Neural cell (in vitro differentiated cells): ENCODE results near the gene ERBB4. TPM values are rescaled to one million over a fixed set of nuclear protein-coding genes. Genes with fewer than 3 reads are reported as not detected.

Experiments used
- H2AFZ ChIP-seq: fragments of 200-600, 300-800 bp; sonication (generic), shearing (Covaris generic); 2 replicates; pipeline ENCODE4 v1.6.0; 2014; ENCODE audit warnings: low read depth, mild to moderate bottlenecking, antibody characterized with exemption, low read length, moderate library complexity
- H3F3A ChIP-seq: fragments of 200-600 bp; shearing (Covaris generic); 2 replicates; pipeline ENCODE4 v1.6.1; 2016; ENCODE audit warnings: mild to moderate bottlenecking, moderate library complexity, mixed read lengths, antibody characterized with exemption, low read length; ENCODE audit not compliant: insufficient read depth, poor library complexity, severe bottlenecking
- H3K27ac ChIP-seq: fragments of 200-600, 300-800 bp; sonication (generic), shearing (Covaris generic); 2 replicates; pipeline ENCODE4 v1.5.1; 2014; ENCODE audit warnings: mild to moderate bottlenecking, low read length, moderate library complexity
- H3K27me3 ChIP-seq: fragments of 300-800, 200-600 bp; sonication (generic), shearing (Covaris generic); 2 replicates; pipeline ENCODE4 v1.6.0; 2014; ENCODE audit warnings: mild to moderate bottlenecking, low read depth, low read length, moderate library complexity; ENCODE audit not compliant: insufficient read depth
- H3K36me3 ChIP-seq: fragments of 300-800, 200-600 bp; sonication (generic), shearing (Covaris generic); 2 replicates; pipeline ENCODE4 v1.5.1; 2014; ENCODE audit warnings: mild to moderate bottlenecking, antibody characterized with exemption, low read length, moderate library complexity; ENCODE audit not compliant: insufficient read depth
- H3K4me2 ChIP-seq: fragments of 300-800, 200-600 bp; sonication (generic), shearing (Covaris generic); 2 replicates; pipeline ENCODE4 v1.6.0; 2014; ENCODE audit warnings: mild to moderate bottlenecking, low read length
- H3K4me3 ChIP-seq: fragments of 300-800, 200-600 bp; sonication (generic), shearing (Covaris generic); 2 replicates; pipeline ENCODE4 v1.5.1; 2014; ENCODE audit warnings: mild to moderate bottlenecking, low read length, moderate library complexity
- H3K79me2 ChIP-seq: fragments of 200-600 bp; shearing (Covaris generic); replicated peaks from 2 replicates; pipeline ENCODE4 v1.6.0; 2014; ENCODE audit warnings: mild to moderate bottlenecking, low read length, moderate library complexity; ENCODE audit not compliant: insufficient read depth
- H3K9ac ChIP-seq: fragments of 300-800, 200-600 bp; sonication (generic), shearing (Covaris generic); 2 replicates; pipeline ENCODE4 v1.6.1; 2016; ENCODE audit warnings: mild to moderate bottlenecking, low read length, mixed read lengths
- H3K9me2 ChIP-seq: fragments of 200-600 bp; shearing (Covaris generic); 2 replicates; pipeline ENCODE4 v1.6.1; 2016; ENCODE audit warnings: mild to moderate bottlenecking, low read length, mixed read lengths; ENCODE audit not compliant: insufficient read depth
- H3K9me3 ChIP-seq: fragments of 200-600, 300-800 bp; sonication (generic), shearing (Covaris generic); 2 replicates; pipeline ENCODE4 v1.6.1; 2016; ENCODE audit warnings: mild to moderate bottlenecking, mixed run types, low read length, moderate library complexity, mixed read lengths
- H4K20me1 ChIP-seq: fragments of 200-600 bp; shearing (Covaris generic); 2 replicates; pipeline ENCODE4 v1.6.1; 2016; ENCODE audit warnings: mild to moderate bottlenecking, mixed run types; ENCODE audit not compliant: insufficient read depth
- EP300 ChIP-seq: fragments of 450-650 bp; conservative IDR thresholded peaks from 2 replicates; pipeline ENCODE4 v1.6.1; 2014; ENCODE audit warnings: antibody characterized with exemption, mild to moderate bottlenecking, moderate library complexity; ENCODE audit not compliant: poor library complexity, severe bottlenecking
- EZH2 ChIP-seq: fragments of 200-600, 300-800 bp; shearing (Covaris generic), sonication (generic); IDR thresholded peaks from 2 replicates; pipeline ENCODE4 v1.6.1; 2014; ENCODE audit warnings: antibody characterized with exemption, low read length, borderline replicate concordance, mild to moderate bottlenecking; ENCODE audit not compliant: insufficient read depth, poor library complexity, severe bottlenecking
- MXI1 ChIP-seq: fragments of 450-650 bp; conservative IDR thresholded peaks from 2 replicates; pipeline ENCODE4 v1.6.1; 2014; ENCODE audit warnings: antibody characterized with exemption, mild to moderate bottlenecking; ENCODE audit not compliant: poor library complexity, severe bottlenecking
- POLR2AphosphoS5 ChIP-seq: IDR thresholded peaks from 2 replicates; pipeline ENCODE4 v1.6.1; 2012
- RAD21 ChIP-seq: fragments of 450-650 bp; conservative IDR thresholded peaks from 2 replicates; pipeline ENCODE4 v1.6.1; 2014; ENCODE audit warnings: antibody characterized with exemption, mild to moderate bottlenecking, moderate library complexity
- SMC3 ChIP-seq: fragments of 450-650 bp; conservative IDR thresholded peaks from 2 replicates; pipeline ENCODE4 v1.6.1; 2014; ENCODE audit warnings: antibody characterized with exemption, mild to moderate bottlenecking, moderate library complexity; ENCODE audit not compliant: poor library complexity
- TAF1 ChIP-seq: IDR thresholded peaks from 2 replicates; pipeline ENCODE4 v1.6.1; 2012; ENCODE audit warnings: low read depth
- polyA plus RNA-seq: library from polyadenylated mRNA; depleted of rRNA; stranded (reverse); fragments of >200 nt; gene quantifications from 2 replicates; pipeline ENCODE4 v1.2.3, GENCODE V29; 2014
- TF ChIP-seq, protein P1 (sequence below): fragments of 450-650 bp; IDR thresholded peaks from 2 replicates; pipeline ENCODE4 v1.5.1; 2014; ENCODE audit warnings: antibody characterized with exemption, mild to moderate bottlenecking, moderate library complexity; ENCODE audit not compliant: poor library complexity, severe bottlenecking
- TF ChIP-seq, protein P2 (sequence below): IDR thresholded peaks from 2 replicates; pipeline ENCODE4 v1.6.1; 2012; ENCODE audit warnings: borderline replicate concordance

The ERBB4 gene
- polyA plus RNA-seq, 1 donor from 2014 or later: 0.69 TPM

DNA sequence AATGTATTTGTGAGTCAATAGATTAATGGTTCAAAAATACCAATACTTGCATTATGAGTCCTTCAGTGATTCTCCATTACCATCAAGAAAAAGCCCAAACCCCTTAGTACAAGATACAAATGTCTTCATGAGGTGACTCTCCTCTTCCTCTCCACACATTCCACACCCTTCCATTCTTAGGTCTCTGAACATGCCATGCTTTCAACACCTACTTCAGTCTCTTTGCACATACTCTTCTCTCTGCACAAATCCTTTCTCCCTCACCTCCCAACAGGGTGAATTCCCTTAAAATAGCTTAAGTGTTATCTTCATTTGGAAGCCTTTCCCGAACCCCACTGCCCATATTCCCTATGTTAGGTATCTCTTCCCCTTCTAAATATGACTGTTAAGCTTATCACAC, 131.9 kb downstream of the ERBB4 start:
- Histone ChIP-seq H3K27me3 (no peaks in the 10 kb centered on the region), H3K9me3 (no peaks in the 10 kb centered on the region), H3K36me3 (no peaks in the 10 kb centered on the region), H2AFZ (no peak overlapping the region), H3K27ac (no peak overlapping the region), H3F3A (no peaks in the 10 kb centered on the region), H3K9me2 (no peaks in the 10 kb centered on the region), H4K20me1 (no peaks in the 10 kb centered on the region), H3K4me2 (no peak overlapping the region), H3K79me2 (no peaks in the 10 kb centered on the region), H3K9ac (no peak overlapping the region), H3K4me3 (no peak overlapping the region)
- TF ChIP-seq RAD21 (no peak), TAF1 (no peak), EZH2 (no peak), SMC3 (no peak), MXI1 (no peak), POLR2AphosphoS5 (no peak), EP300 (no peak)
- TF ChIP-seq, protein P1, sequence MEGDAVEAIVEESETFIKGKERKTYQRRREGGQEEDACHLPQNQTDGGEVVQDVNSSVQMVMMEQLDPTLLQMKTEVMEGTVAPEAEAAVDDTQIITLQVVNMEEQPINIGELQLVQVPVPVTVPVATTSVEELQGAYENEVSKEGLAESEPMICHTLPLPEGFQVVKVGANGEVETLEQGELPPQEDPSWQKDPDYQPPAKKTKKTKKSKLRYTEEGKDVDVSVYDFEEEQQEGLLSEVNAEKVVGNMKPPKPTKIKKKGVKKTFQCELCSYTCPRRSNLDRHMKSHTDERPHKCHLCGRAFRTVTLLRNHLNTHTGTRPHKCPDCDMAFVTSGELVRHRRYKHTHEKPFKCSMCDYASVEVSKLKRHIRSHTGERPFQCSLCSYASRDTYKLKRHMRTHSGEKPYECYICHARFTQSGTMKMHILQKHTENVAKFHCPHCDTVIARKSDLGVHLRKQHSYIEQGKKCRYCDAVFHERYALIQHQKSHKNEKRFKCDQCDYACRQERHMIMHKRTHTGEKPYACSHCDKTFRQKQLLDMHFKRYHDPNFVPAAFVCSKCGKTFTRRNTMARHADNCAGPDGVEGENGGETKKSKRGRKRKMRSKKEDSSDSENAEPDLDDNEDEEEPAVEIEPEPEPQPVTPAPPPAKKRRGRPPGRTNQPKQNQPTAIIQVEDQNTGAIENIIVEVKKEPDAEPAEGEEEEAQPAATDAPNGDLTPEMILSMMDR: no peak
- TF ChIP-seq, protein P2, sequence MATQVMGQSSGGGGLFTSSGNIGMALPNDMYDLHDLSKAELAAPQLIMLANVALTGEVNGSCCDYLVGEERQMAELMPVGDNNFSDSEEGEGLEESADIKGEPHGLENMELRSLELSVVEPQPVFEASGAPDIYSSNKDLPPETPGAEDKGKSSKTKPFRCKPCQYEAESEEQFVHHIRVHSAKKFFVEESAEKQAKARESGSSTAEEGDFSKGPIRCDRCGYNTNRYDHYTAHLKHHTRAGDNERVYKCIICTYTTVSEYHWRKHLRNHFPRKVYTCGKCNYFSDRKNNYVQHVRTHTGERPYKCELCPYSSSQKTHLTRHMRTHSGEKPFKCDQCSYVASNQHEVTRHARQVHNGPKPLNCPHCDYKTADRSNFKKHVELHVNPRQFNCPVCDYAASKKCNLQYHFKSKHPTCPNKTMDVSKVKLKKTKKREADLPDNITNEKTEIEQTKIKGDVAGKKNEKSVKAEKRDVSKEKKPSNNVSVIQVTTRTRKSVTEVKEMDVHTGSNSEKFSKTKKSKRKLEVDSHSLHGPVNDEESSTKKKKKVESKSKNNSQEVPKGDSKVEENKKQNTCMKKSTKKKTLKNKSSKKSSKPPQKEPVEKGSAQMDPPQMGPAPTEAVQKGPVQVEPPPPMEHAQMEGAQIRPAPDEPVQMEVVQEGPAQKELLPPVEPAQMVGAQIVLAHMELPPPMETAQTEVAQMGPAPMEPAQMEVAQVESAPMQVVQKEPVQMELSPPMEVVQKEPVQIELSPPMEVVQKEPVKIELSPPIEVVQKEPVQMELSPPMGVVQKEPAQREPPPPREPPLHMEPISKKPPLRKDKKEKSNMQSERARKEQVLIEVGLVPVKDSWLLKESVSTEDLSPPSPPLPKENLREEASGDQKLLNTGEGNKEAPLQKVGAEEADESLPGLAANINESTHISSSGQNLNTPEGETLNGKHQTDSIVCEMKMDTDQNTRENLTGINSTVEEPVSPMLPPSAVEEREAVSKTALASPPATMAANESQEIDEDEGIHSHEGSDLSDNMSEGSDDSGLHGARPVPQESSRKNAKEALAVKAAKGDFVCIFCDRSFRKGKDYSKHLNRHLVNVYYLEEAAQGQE: no peak

DNA sequence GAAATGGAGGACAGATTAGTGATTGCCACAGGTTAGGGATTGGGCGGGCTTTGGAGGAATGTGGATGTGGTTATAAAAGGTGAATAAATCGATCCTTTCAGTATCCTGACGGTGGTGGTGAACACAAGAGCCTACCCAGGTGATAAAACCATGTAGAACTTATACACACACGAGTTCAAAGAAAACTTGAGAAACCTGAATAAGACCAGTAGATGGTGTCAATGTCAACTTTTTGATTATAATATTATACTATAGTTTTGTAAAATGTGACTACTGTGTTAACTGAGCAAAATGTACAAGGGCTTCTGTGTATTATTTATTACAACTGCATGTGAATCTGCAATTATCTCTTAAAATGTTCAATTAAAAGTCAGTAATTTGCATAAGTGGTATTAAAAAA, 136.3 kb downstream of the ERBB4 start:
- no peak for TF ChIP-seq MXI1
- no peak for TF ChIP-seq RAD21
- no peak for TF ChIP-seq SMC3
- TF ChIP-seq EZH2: no peak
- H3K79me2 ChIP-seq: no peaks in the 10 kb centered on the region
- H3K36me3 ChIP-seq: no peaks in the 10 kb centered on the region
- H2AFZ ChIP-seq: no peak overlapping the region
- H3K27me3 ChIP-seq: no peaks in the 10 kb centered on the region
- no peaks in the 10 kb centered on the region for H3K9me2 ChIP-seq
- H4K20me1 ChIP-seq: no peaks in the 10 kb centered on the region
- H3K9ac ChIP-seq: no peak overlapping the region
- H3K9me3 ChIP-seq: no peaks in the 10 kb centered on the region
- H3F3A ChIP-seq: no peaks in the 10 kb centered on the region
- no peak overlapping the region for H3K4me3 ChIP-seq
- H3K4me2 ChIP-seq: no peak overlapping the region
- no peak overlapping the region for H3K27ac ChIP-seq
